ENCODE measurements around the gene EIF4E3.

The EIF4E3 gene

GRCh38 chr3:71723452-71724170, 1.6 kb downstream of the EIF4E3 start:
- peak in 5 of 6 experiments; percentile 25 to 76 (median 71) for DNase-seq

GRCh38 chr3:71722693-71723092, 2.5 kb downstream of the EIF4E3 start:
- DNase-seq: no peak

- peak in 4 of 6 experiments; percentile 15 to 39 (median 30) for DNase-seq
Observed at GRCh38 chr3:71721651-71722157, 3.5 kb downstream of the EIF4E3 start.

GRCh38 chr3:71721002-71721401, 4.2 kb downstream of the EIF4E3 start:
- no peak for DNase-seq

- no peak for DNase-seq
Observed at GRCh38 chr3:71718072-71718471, 7.1 kb downstream of the EIF4E3 start.

- no peak for DNase-seq
Observed at GRCh38 chr3:71714595-71714994, 10.6 kb downstream of the EIF4E3 start.

- DNase-seq: no peak
Observed at GRCh38 chr3:71713041-71713440, 12.2 kb downstream of the EIF4E3 start.

- peak in 3 of 6 experiments; percentile 17 to 52 (median 38) for DNase-seq
Observed at GRCh38 chr3:71710906-71711494, 14.2 kb downstream of the EIF4E3 start.

- no peak for DNase-seq
Observed at GRCh38 chr3:71709908-71710511, 15.2 kb downstream of the EIF4E3 start.

GRCh38 chr3:71708476-71709105, 16.6 kb downstream of the EIF4E3 start:
- DNase-seq: no peak

- no peak for DNase-seq
Observed at GRCh38 chr3:71707595-71707994, 17.6 kb downstream of the EIF4E3 start.

- no peak for DNase-seq
Observed at GRCh38 chr3:71705681-71706080, 19.5 kb downstream of the EIF4E3 start.

- DNase-seq: no peak
Observed at GRCh38 chr3:71704915-71705314, 20.3 kb downstream of the EIF4E3 start.

- DNase-seq: no peak
Observed at GRCh38 chr3:71703797-71704196, 21.4 kb downstream of the EIF4E3 start.

- DNase-seq: peak in 3 of 6 experiments; percentile 44 to 57 (median 53)
Observed at GRCh38 chr3:71702131-71703024, 22.8 kb downstream of the EIF4E3 start.

- no peak for DNase-seq
Observed at GRCh38 chr3:71701251-71701762, 23.9 kb downstream of the EIF4E3 start.

GRCh38 chr3:71695000-71695482, 30.2 kb downstream of the EIF4E3 start:
- DNase-seq: no peak

GRCh38 chr3:71694358-71694999, 30.7 kb downstream of the EIF4E3 start:
- DNase-seq: no peak

GRCh38 chr3:71693641-71694040, 31.6 kb downstream of the EIF4E3 start:
- no peak for DNase-seq

- no peak for DNase-seq
Observed at GRCh38 chr3:71692139-71692538, 33.1 kb downstream of the EIF4E3 start.

- no peak for DNase-seq
Observed at GRCh38 chr3:71690341-71690841, 34.8 kb downstream of the EIF4E3 start.

Measured in stimulated activated naive CD4-positive, alpha-beta T cell (primary cell).